Measurements from ENCODE around the gene SEC22A. TPM values are rescaled to one million over a fixed set of nuclear protein-coding genes. Genes with fewer than 3 reads are reported as not detected.

SEC22A gene
- total and polyA plus RNA-seq, 2 of the 13 experiments (the other 11 are each of a cell fraction or from before 2014, with no cell fraction given) = 14.1 to 17.3 TPM

- TF ChIP-seq SUZ12 (IDR thresholded peaks at IDR 0.05; ENCODE audit: low read depth, low read length) = no peak
- no peak for TF ChIP-seq GFI1 (CRISPR knock-in tag; IDR thresholded peaks at IDR 0.05; ENCODE audit: borderline replicate concordance)
- no peak for TF ChIP-seq IRX3 (CRISPR knock-in tag; IDR thresholded peaks at IDR 0.05; ENCODE audit: borderline replicate concordance, low read depth)
These were observed 60.5 kb downstream of the SEC22A start (continued) for GRCh38 chr3:123262226-123262625.

- CTCF ChIA-PET (ENCODE audit: low intra/inter-chr PET ratio, low total read pairs) = no interaction called here
- WGBS (ENCODE audit: low lambda C conversion rate) = 97% methylated on average over 5 of the region's 5 CpGs
- Histone ChIP-seq H3K4me2 (ENCODE audit: low read depth, low read length) (no peak overlapping the region), H3K27me3 (ENCODE audit: control insufficient read depth in 1 of 2, insufficient read depth in 2 of 2, low read length in 2 of 2) (no peaks in the 10 kb centered on the region; a peak in 1 of 5 replicates), H2AFZ (ENCODE audit: low read length) (no peak overlapping the region), H4K20me1 (ENCODE audit: insufficient read depth, low read length) (no peaks in the 10 kb centered on the region), H3K79me2 (ENCODE audit: insufficient read depth, low read length) (no peaks in the 10 kb centered on the region), H3K4me1 (ENCODE audit: insufficient read depth, low read length) (no peaks in the 10 kb centered on the region), H3K9me3 (ENCODE audit: low read length) (no peaks in the 10 kb centered on the region), H3K27ac (ENCODE audit: extremely low read length, insufficient read depth, low read length) (no peak overlapping the region), H3K9ac (ENCODE audit: insufficient read depth, low read depth, low read length) (no peak overlapping the region), H3K4me3 (replicated peaks in 1 of 3; ENCODE audit: insufficient read depth in 1 of 3, low read depth in 2 of 3, low read length in 3 of 3) (no peak overlapping the region), H3K36me3 (replicated peaks in 1 of 2; ENCODE audit: control insufficient read depth in 1 of 2, insufficient read depth in 2 of 2, low read length in 2 of 2) (0 out of 5 replicates have a peak, but pooled peaks cover 0 to 2% of the 10 kb centered on the region in 2 experiments)
- ATAC-seq = no peak
- POLR2A ChIA-PET = no interaction called here
- in situ Hi-C loops (cut with HindIII; ENCODE audit: extremely low pct_ligation_motif_present, low pct_unique_long_range_greater_than_20kb) (no loop called here), intact Hi-C loops (cut with micrococcal nuclease; ENCODE audit: unreplicated experiment) (no loop called here)
- DNase-seq (ENCODE audit: low spot score) = no peak
- no TSS peak for BruUV-seq (replicated peaks)
- no peak for FAIRE-seq
- TF ChIP-seq PCBP2 (optimal IDR thresholded peaks at IDR 0.05; ENCODE audit: low read depth, low read length, poor library complexity, severe bottlenecking) (no peak), NFAT5 (CRISPR knock-in tag; IDR thresholded peaks at IDR 0.05) (no peak), MLX (CRISPR knock-in tag; IDR thresholded peaks at IDR 0.05) (no peak), ZNF10 (CRISPR knock-in tag; IDR thresholded peaks at IDR 0.05; ENCODE audit: borderline replicate concordance, low read depth) (no peak), ZNF232 (CRISPR knock-in tag; IDR thresholded peaks at IDR 0.05; ENCODE audit: borderline replicate concordance) (no peak), ZBTB46 (CRISPR knock-in tag; IDR thresholded peaks at IDR 0.05; ENCODE audit: borderline replicate concordance) (no peak), THAP9 (CRISPR knock-in tag; IDR thresholded peaks at IDR 0.05; ENCODE audit: borderline replicate concordance) (no peak), AKAP8 (CRISPR knock-in tag; IDR thresholded peaks at IDR 0.05) (no peak), ELF1 (CRISPR knock-in tag; IDR thresholded peaks at IDR 0.05) (no peak)
These were observed 61.1 kb downstream of the SEC22A start for GRCh38 chr3:123262868-123263267.
